ENCODE measurements around the gene SSRP1.

DNA sequence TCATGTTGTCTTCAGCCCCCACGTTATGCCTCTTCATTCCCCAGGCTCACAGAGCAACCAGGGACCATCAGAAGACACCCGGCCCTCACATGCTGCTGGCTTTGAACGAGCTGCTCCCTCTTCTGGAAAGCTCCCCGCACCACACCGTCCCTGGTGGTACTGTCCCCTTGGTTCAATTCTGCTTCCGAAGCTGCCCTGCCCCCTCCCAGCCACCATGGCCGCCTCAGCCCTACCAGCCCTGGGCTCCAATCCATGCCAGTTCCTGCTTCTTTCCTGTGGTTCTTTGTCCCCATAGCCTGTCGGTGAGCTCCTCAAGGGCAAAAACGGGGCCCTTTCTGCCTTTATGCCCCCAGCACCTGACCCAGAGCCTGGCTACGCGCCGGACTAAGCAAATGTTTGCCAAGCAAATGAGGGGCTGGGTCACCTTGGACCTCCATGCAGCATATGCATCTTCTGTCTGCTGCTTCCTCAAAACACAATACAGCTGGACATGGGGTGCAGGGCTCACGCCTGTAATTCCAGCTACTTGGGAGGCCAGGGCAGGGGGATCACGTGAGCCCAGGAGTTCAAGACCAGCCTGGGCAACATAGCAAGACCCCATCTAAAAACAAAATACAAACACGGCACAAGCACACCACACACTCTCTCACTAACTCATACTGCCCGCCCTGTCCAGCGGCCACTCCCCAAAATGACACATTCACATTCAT is 32.3 kb downstream of the SSRP1 start:
- no peak for TF ChIP-seq POLR2A (IDR thresholded peaks at IDR 0.05; ENCODE audit: extremely low read depth, insufficient read length)
- TF ChIP-seq CTCF (IDR thresholded peaks at IDR 0.05; ENCODE audit: low read depth, low read length): no peak
- TF ChIP-seq MYC (IDR thresholded peaks at IDR 0.05; ENCODE audit: low read depth, low read length): no peak
- TF ChIP-seq, protein P1, sequence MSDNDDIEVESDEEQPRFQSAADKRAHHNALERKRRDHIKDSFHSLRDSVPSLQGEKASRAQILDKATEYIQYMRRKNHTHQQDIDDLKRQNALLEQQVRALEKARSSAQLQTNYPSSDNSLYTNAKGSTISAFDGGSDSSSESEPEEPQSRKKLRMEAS (IDR thresholded peaks at IDR 0.05; ENCODE audit: low read depth, low read length): no peak

All from NB4 (cell line).